Endodermal cell (in vitro differentiated cells): Measurements from ENCODE around the gene NPHP4. TPM values are rescaled to one million over a fixed set of nuclear protein-coding genes. Genes with fewer than 3 reads are reported as not detected.

ENCODE experiments used
- DNase-seq: peaks from one replicate; pipeline ENCODE4 v3.0.0-alpha.2; 2017
- H3K27ac ChIP-seq: 2 replicates; pipeline ENCODE4 v1.5.1; 2013; ENCODE audit warnings: mild to moderate bottlenecking, low read depth, low read length, moderate library complexity
- H3K27me3 ChIP-seq: 2 replicates; pipeline ENCODE4 v1.6.1; 2013; ENCODE audit warnings: mild to moderate bottlenecking, low read length, moderate library complexity; ENCODE audit not compliant: insufficient read depth, control insufficient read depth, poor library complexity, severe bottlenecking
- H3K36me3 ChIP-seq: 2 replicates; pipeline ENCODE4 v1.7.0; 2013; ENCODE audit warnings: mild to moderate bottlenecking, low read length, moderate library complexity; ENCODE audit not compliant: control insufficient read depth, insufficient read depth
- H3K4me1 ChIP-seq: one replicate; pipeline ENCODE4 v1.7.0; 2013; ENCODE audit warnings: low read length; ENCODE audit not compliant: control insufficient read depth, insufficient read depth
- H3K4me3 ChIP-seq: 2 replicates; pipeline ENCODE4 v1.5.1; 2013; ENCODE audit warnings: mild to moderate bottlenecking, low read length, moderate library complexity
- H3K9ac ChIP-seq: 2 replicates; pipeline ENCODE4 v1.6.1; 2013; ENCODE audit warnings: mild to moderate bottlenecking, low read length, moderate library complexity; ENCODE audit not compliant: poor library complexity, severe bottlenecking; ENCODE audit errors: extremely low read depth
- H3K9me3 ChIP-seq: 2 replicates; pipeline ENCODE4 v1.6.1; 2013; ENCODE audit warnings: mild to moderate bottlenecking, low read length, moderate library complexity; ENCODE audit not compliant: control insufficient read depth
- H3K27ac Mint-ChIP-seq: 2 replicates; pipeline ENCODE4 v1.8.0; 2020; ENCODE audit warnings: mixed read lengths
- H3K27me3 Mint-ChIP-seq: 2 replicates; pipeline ENCODE4 v1.8.0; 2021; ENCODE audit warnings: mild to moderate bottlenecking, mixed read lengths; ENCODE audit not compliant: insufficient read depth
- H3K36me3 Mint-ChIP-seq: 2 replicates; pipeline ENCODE4 v1.8.0; 2020; ENCODE audit warnings: low read depth, mixed read lengths
- H3K4me1 Mint-ChIP-seq: 2 replicates; pipeline ENCODE4 v1.8.0; 2020; ENCODE audit warnings: mixed read lengths
- H3K4me3 Mint-ChIP-seq: 2 replicates; pipeline ENCODE4 v1.8.0; 2020; ENCODE audit warnings: mild to moderate bottlenecking, moderate library complexity, mixed read lengths
- H3K9me3 Mint-ChIP-seq: 2 replicates; pipeline ENCODE4 v1.8.0; 2020; ENCODE audit warnings: mild to moderate bottlenecking, mixed read lengths
- WGBS, 2 experiments: methylation state at CpG; one replicate each; pipeline versions ENCODE4 v1.1.5 to v1.1.7; 2013; ENCODE audit warnings: missing lambda C conversion rate in 2 of 2, mixed read lengths in 1 of 2; ENCODE audit not compliant: insufficient coverage in 1 of 2, insufficient read length in 1 of 2; 5-methylcytosine and 5-hydroxymethylcytosine counted together
- total RNA-seq, 2 donors: library from RNA; stranded (reverse); fragmentation: NEBNext Ultra II Directional in 1 of 2; extraction: Animal tissue kit (Norgen Biotek cat#: 25700) in 1 of 2; gene quantifications; 2 replicates in 1 of 2; 3 replicates in 1 of 2; pipeline ENCODE4 v1.2.1, GENCODE V29; 2021
- TF ChIP-seq, protein P1 (sequence below): fragments of 200-600 bp; sonication (generic); conservative IDR thresholded peaks from 2 replicates; pipeline ENCODE4 v1.5.0; 2021; ENCODE audit warnings: antibody characterized with exemption, mild to moderate bottlenecking

Gene NPHP4
- total RNA-seq, 2 donors from 2014 or later: 19.1 to 25.4 TPM

GRCh38 chr1:5999711-6000443, 7.7 kb upstream of the NPHP4 start:
- Mint-ChIP-seq H3K27ac (no peak overlapping the region), H3K4me3 (no peak overlapping the region), H3K4me1 (peaks cover 21% of the 10 kb centered on the region), H3K9me3 (no peaks in the 10 kb centered on the region), H3K27me3 (peaks cover 2% of the 10 kb centered on the region), H3K36me3 (no peaks in the 10 kb centered on the region)
- Histone ChIP-seq H3K27me3 (peaks cover 5% of the 10 kb centered on the region), H3K9me3 (no peaks in the 10 kb centered on the region), H3K4me3 (no peak overlapping the region), H3K27ac (no peak overlapping the region), H3K9ac (no peak overlapping the region), H3K4me1 (peaks cover 10% of the 10 kb centered on the region), H3K36me3 (no peaks in the 10 kb centered on the region)
- 91 to 92% methylated on average over 21 to 28 of the region's 28 CpGs for WGBS, 2 experiments
- TF ChIP-seq, protein P1, sequence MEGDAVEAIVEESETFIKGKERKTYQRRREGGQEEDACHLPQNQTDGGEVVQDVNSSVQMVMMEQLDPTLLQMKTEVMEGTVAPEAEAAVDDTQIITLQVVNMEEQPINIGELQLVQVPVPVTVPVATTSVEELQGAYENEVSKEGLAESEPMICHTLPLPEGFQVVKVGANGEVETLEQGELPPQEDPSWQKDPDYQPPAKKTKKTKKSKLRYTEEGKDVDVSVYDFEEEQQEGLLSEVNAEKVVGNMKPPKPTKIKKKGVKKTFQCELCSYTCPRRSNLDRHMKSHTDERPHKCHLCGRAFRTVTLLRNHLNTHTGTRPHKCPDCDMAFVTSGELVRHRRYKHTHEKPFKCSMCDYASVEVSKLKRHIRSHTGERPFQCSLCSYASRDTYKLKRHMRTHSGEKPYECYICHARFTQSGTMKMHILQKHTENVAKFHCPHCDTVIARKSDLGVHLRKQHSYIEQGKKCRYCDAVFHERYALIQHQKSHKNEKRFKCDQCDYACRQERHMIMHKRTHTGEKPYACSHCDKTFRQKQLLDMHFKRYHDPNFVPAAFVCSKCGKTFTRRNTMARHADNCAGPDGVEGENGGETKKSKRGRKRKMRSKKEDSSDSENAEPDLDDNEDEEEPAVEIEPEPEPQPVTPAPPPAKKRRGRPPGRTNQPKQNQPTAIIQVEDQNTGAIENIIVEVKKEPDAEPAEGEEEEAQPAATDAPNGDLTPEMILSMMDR: no peak
- no peak for DNase-seq

DNA sequence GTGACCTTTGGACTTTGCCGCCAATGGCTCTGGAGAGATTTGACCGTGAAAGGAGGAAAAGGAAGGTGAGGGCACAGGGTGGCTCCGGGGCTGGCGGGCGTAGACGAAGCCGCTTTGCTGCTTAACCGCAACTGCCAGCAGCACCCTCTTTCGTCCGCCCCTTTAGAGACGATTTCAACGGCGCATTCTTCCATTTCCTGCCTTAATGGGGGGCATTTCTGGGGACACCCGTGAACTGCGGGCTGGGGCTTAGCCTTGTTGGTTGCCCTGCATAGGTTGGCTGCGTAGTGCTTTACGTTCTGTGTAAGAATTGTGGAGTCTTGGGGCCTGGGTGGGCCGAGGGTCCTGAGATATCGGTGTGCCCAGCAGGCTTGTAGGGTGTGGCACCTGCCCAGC, 6.7 kb upstream of the NPHP4 start:
- peaks cover 3% of the 10 kb centered on the region for H3K4me1 ChIP-seq
- Mint-ChIP-seq H3K9me3 (no peaks in the 10 kb centered on the region), H3K36me3 (no peaks in the 10 kb centered on the region), H3K27me3 (peaks cover 3% of the 10 kb centered on the region), H3K4me1 (peaks cover 17% of the 10 kb centered on the region), H3K4me3 (no peak overlapping the region), H3K27ac (no peak overlapping the region)
- H3K27me3 ChIP-seq: peaks cover 10% of the 10 kb centered on the region
- no peak overlapping the region for H3K4me3 ChIP-seq
- H3K27ac ChIP-seq: no peak overlapping the region
- 93 to 94% methylated on average over 16 to 19 of the region's 19 CpGs for WGBS, 2 experiments
- no peak for DNase-seq
- no peak overlapping the region for H3K9ac ChIP-seq
- TF ChIP-seq, protein P1: no peak
- no peaks in the 10 kb centered on the region for H3K36me3 ChIP-seq
- H3K9me3 ChIP-seq: no peaks in the 10 kb centered on the region

DNA sequence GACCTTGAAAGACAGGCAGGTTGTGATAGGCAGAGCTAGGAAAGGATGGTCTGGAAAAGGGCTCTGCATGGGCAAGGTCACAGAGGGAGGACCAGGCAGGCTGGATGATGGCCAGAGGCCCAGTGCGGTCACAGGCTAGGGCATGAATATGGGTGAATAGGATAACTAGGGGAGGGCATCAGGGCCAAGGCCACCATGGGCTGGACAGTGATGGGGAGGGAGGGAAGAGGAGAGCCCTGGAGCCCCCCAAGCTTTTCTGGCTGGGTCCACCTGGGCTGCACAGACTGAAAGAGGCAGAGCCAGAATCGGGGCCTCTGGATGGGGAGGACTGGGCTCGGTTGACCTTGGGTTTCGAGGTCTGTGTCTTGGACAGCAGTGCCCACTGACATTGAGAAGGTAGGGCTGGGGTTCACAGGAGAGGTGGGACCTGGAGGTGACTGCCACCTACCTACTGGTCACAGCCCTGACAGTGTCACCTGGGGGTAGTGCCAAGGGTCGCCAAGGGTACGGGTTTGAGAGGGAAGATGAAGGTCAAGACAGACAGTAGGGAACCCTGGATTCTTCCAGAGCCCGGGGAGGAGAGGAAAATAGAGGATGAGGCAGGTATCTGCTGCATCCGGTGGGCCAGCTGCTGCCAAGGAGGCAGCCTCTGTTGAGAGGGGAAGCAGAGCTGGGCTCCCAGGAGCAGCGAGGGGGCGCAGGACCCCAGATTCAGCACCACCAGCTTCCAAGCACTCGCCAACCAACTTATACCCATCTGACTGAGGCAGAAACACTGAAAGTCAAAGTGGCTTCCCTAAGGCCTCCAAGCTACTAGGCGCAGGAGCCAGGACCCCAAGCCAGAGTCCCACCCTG, 6.1 kb upstream of the NPHP4 start:
- DNase-seq: no peak
- no peak overlapping the region for H3K27ac Mint-ChIP-seq
- no peaks in the 10 kb centered on the region for H3K9me3 Mint-ChIP-seq

More for the DNA sequence above, 6.1 kb upstream of the NPHP4 start:
- Histone ChIP-seq H3K36me3 (no peaks in the 10 kb centered on the region), H3K4me1 (no peaks in the 10 kb centered on the region), H3K9ac (no peak overlapping the region), H3K27ac (no peak overlapping the region), H3K9me3 (no peaks in the 10 kb centered on the region), H3K4me3 (no peak overlapping the region), H3K27me3 (peaks cover 7% of the 10 kb centered on the region)
- TF ChIP-seq, protein P1: no peak
- Mint-ChIP-seq H3K27me3 (peaks cover 5% of the 10 kb centered on the region), H3K36me3 (no peaks in the 10 kb centered on the region), H3K4me1 (peaks cover 17% of the 10 kb centered on the region), H3K4me3 (no peak overlapping the region)
- WGBS, 2 experiments: 86 to 91% methylated on average over 9 to 12 of the region's 12 CpGs
